Smooth muscle cell (in vitro differentiated cells): ENCODE results near the gene LIPE. TPM values are rescaled to one million over a fixed set of nuclear protein-coding genes. Genes with fewer than 3 reads are reported as not detected.

Experiments
- DNase-seq: peaks from one replicate; lab custom pipeline; 2025; ENCODE audit not compliant: unreplicated experiment; lab: John Stamatoyannopoulos, UW
- H2AFZ ChIP-seq: fragments of 200-600 bp; sonication (generic); 2 replicates; pipeline ENCODE4 v1.6.0; 2016; ENCODE audit warnings: antibody characterized with exemption, low read depth, mild to moderate bottlenecking
- H3F3A ChIP-seq: fragments of 200-600 bp; sonication (generic); 2 replicates; pipeline ENCODE4 v1.6.0; 2017; ENCODE audit warnings: antibody characterized with exemption, low read depth
- H3K27ac ChIP-seq: fragments of 200-600 bp; sonication (generic); 2 replicates; pipeline ENCODE4 v1.5.1; 2016; ENCODE audit warnings: low read depth, mild to moderate bottlenecking
- H3K27me3 ChIP-seq: fragments of 200-600 bp; sonication (generic); 2 replicates; pipeline ENCODE4 v1.6.1; 2016; ENCODE audit warnings: low read depth, mild to moderate bottlenecking
- H3K36me3 ChIP-seq: fragments of 200-600 bp; sonication (generic); 2 replicates; pipeline ENCODE4 v1.5.1; 2016; ENCODE audit warnings: low read depth
- H3K4me1 ChIP-seq: fragments of 200-600 bp; sonication (generic); 2 replicates; pipeline ENCODE4 v1.5.1; 2016; ENCODE audit warnings: low read depth
- H3K4me2 ChIP-seq: fragments of 200-600 bp; sonication (generic); 2 replicates; pipeline ENCODE4 v1.6.0; 2016; ENCODE audit warnings: mild to moderate bottlenecking
- H3K4me3 ChIP-seq: fragments of 200-600 bp; sonication (generic); 2 replicates; pipeline ENCODE4 v1.5.1; 2016; ENCODE audit warnings: mild to moderate bottlenecking
- H3K79me2 ChIP-seq: fragments of 200-600 bp; sonication (generic); 2 replicates; pipeline ENCODE4 v1.6.0; 2016; ENCODE audit warnings: low read depth, mild to moderate bottlenecking
- H3K9ac ChIP-seq: fragments of 200-600 bp; sonication (generic); 2 replicates; pipeline ENCODE4 v1.6.0; 2016; ENCODE audit warnings: low read depth
- H3K9me3 ChIP-seq: fragments of 200-600 bp; sonication (generic); replicated peaks from 2 replicates; pipeline ENCODE4 v1.5.1; 2016; ENCODE audit warnings: low read depth
- H4K20me1 ChIP-seq: fragments of 200-600 bp; sonication (generic); 2 replicates; pipeline ENCODE4 v1.6.0; 2016; ENCODE audit warnings: low read depth
- WGBS: methylation state at CpG from one replicate; pipeline ENCODE4 v1.1.7; 2016; ENCODE audit warnings: low lambda C conversion rate; 5-methylcytosine and 5-hydroxymethylcytosine counted together
- polyA plus RNA-seq: library from polyadenylated mRNA; unstranded; fragments of >200 nt; fragmentation: Nextera tagmentation; extraction: Ambion mirVana; gene quantifications from 2 replicates; pipeline ENCODE4 v1.2.1, GENCODE V29; 2016
- total RNA-seq: library from RNA; depleted of rRNA; stranded (reverse); fragments of >200 nt; gene quantifications from 2 replicates; pipeline ENCODE4 v1.2.3, GENCODE V29; 2014
- TF ChIP-seq, protein P1 (sequence below): fragments of 200-600 bp; sonication (generic); IDR thresholded peaks from 2 replicates; pipeline ENCODE4 v1.5.1; 2017; ENCODE audit warnings: borderline replicate concordance, mild to moderate bottlenecking, antibody characterized with exemption; ENCODE audit not compliant: insufficient read depth, poor library complexity, severe bottlenecking

LIPE gene, protein sequence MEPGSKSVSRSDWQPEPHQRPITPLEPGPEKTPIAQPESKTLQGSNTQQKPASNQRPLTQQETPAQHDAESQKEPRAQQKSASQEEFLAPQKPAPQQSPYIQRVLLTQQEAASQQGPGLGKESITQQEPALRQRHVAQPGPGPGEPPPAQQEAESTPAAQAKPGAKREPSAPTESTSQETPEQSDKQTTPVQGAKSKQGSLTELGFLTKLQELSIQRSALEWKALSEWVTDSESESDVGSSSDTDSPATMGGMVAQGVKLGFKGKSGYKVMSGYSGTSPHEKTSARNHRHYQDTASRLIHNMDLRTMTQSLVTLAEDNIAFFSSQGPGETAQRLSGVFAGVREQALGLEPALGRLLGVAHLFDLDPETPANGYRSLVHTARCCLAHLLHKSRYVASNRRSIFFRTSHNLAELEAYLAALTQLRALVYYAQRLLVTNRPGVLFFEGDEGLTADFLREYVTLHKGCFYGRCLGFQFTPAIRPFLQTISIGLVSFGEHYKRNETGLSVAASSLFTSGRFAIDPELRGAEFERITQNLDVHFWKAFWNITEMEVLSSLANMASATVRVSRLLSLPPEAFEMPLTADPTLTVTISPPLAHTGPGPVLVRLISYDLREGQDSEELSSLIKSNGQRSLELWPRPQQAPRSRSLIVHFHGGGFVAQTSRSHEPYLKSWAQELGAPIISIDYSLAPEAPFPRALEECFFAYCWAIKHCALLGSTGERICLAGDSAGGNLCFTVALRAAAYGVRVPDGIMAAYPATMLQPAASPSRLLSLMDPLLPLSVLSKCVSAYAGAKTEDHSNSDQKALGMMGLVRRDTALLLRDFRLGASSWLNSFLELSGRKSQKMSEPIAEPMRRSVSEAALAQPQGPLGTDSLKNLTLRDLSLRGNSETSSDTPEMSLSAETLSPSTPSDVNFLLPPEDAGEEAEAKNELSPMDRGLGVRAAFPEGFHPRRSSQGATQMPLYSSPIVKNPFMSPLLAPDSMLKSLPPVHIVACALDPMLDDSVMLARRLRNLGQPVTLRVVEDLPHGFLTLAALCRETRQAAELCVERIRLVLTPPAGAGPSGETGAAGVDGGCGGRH
- total RNA-seq (4.0 and 9.2 TPM in 2 replicates), polyA plus RNA-seq (4.1 and 8.4 TPM in 2 replicates)

DNA sequence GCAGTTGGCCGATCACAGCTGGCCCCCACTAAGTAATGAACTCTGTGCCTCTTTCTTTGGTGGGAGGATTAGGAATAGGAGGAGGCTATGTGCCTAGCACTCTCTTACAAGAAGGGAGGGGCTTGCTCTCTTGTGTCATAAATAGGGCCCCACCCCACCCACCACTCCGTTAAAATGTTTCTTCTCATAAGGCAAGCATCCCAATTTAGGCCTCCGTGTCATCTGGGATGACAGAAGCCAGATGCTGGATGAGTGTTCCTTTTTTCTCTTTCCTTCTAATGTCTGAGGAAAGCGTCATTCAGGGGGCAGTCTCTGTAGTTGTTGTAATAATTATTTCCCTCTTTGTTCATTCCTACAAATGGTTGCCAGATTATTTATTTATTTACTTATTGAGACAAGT lies at the start of gene LIPE:
LIPE (minus strand) TSS at position 76 of the 400 bp plus-strand sequence. CDS start 239 bp downstream, outside the sequence.
- H3K27ac ChIP-seq = peak within 1 kb of the TSS; percentile 40
- WGBS = 20% methylated on average over 4 of the region's 4 CpGs

DNA sequence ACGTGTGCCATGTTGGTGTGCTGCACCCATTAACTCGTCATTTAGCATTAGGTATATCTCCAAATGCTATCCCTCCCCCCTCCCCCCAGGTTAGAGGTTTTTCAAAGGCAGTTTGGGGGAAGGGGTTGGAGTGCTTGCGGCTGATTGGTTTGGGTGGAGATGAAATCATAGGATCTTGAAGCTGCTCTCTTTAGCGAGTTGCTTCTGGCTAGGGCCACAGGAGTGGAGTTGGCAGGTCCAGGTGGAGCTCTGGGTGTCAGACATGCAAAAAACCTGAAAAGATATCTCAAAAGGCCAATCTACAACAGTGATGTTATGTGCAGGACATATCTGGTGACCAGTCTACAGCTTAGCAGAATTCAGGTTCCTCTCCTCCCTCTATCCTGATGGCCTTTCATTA lies 48.2 kb upstream of the LIPE start:
- Histone ChIP-seq H3K4me1 (peaks cover 13% of the 10 kb centered on the region), H4K20me1 (no peaks in the 10 kb centered on the region), H2AFZ (no peak overlapping the region), H3F3A (peaks cover 10% of the 10 kb centered on the region), H3K4me2 (no peak overlapping the region), H3K27me3 (no peaks in the 10 kb centered on the region), H3K36me3 (no peaks in the 10 kb centered on the region), H3K9ac (no peak overlapping the region), H3K79me2 (no peaks in the 10 kb centered on the region), H3K4me3 (no peak overlapping the region), H3K27ac (no peak overlapping the region), H3K9me3 (no peaks in the 10 kb centered on the region)
- DNase-seq = no peak
- TF ChIP-seq, protein P1, sequence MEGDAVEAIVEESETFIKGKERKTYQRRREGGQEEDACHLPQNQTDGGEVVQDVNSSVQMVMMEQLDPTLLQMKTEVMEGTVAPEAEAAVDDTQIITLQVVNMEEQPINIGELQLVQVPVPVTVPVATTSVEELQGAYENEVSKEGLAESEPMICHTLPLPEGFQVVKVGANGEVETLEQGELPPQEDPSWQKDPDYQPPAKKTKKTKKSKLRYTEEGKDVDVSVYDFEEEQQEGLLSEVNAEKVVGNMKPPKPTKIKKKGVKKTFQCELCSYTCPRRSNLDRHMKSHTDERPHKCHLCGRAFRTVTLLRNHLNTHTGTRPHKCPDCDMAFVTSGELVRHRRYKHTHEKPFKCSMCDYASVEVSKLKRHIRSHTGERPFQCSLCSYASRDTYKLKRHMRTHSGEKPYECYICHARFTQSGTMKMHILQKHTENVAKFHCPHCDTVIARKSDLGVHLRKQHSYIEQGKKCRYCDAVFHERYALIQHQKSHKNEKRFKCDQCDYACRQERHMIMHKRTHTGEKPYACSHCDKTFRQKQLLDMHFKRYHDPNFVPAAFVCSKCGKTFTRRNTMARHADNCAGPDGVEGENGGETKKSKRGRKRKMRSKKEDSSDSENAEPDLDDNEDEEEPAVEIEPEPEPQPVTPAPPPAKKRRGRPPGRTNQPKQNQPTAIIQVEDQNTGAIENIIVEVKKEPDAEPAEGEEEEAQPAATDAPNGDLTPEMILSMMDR = no peak
- 47% methylated on average over 4 of the region's 4 CpGs for WGBS

More for the DNA sequence above, at the start of gene LIPE:
- H3K79me2 ChIP-seq = no peaks in the 10 kb centered on the region
- peak within 1 kb of the TSS; percentile 24 for H3K4me2 ChIP-seq
- TF ChIP-seq, protein P1 = no peak
- H3K4me3 ChIP-seq = no peak within 1 kb of the TSS
- no peak within 1 kb of the TSS for H2AFZ ChIP-seq
- no peaks in the 10 kb centered on the region for H3F3A ChIP-seq
- no peaks in the 10 kb centered on the region for H3K36me3 ChIP-seq
- no peaks in the 10 kb centered on the region for H3K27me3 ChIP-seq
- H4K20me1 ChIP-seq = no peaks in the 10 kb centered on the region
- no peaks in the 10 kb centered on the region for H3K9me3 ChIP-seq
- H3K4me1 ChIP-seq = peaks cover 17% of the 10 kb centered on the region
- no peak for DNase-seq
- no peak within 1 kb of the TSS for H3K9ac ChIP-seq

DNA sequence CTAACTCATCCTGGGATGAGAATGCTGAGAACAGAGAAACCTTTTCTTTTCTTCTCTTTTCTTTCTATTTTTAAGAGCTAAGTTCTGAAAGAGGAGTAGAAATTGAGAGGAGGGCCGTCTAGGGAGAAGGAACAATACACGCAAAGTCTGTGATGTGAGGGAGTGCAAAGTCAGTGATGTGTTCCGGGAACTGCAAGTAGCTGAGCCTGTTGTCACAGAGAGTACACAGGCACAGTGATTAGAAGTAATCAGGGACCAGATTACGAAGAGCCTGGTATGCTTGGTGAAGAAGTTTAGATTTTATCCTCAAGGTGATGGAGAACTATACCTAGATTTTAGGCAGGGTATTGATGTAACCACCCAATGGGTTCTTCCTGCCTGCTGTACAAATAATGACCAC lies 47.6 kb upstream of the LIPE start:
- H2AFZ ChIP-seq = no peak overlapping the region
- H4K20me1 ChIP-seq = no peaks in the 10 kb centered on the region
- no peaks in the 10 kb centered on the region for H3K79me2 ChIP-seq
- TF ChIP-seq, protein P1 = no peak
- H3K4me1 ChIP-seq = peaks cover 13% of the 10 kb centered on the region
- no peak overlapping the region for H3K27ac ChIP-seq
- H3K9me3 ChIP-seq = no peaks in the 10 kb centered on the region
- H3K9ac ChIP-seq = no peak overlapping the region
- WGBS = 28% methylated on average over 4 of the region's 4 CpGs
- no peaks in the 10 kb centered on the region for H3K36me3 ChIP-seq
- no peak overlapping the region for H3K4me2 ChIP-seq
- no peak overlapping the region for H3K4me3 ChIP-seq
- peaks cover 3% of the 10 kb centered on the region for H3F3A ChIP-seq
- H3K27me3 ChIP-seq = no peaks in the 10 kb centered on the region
- DNase-seq = no peak
